Measurements from ENCODE around the gene CHIC2.

Gene CHIC2

DNA sequence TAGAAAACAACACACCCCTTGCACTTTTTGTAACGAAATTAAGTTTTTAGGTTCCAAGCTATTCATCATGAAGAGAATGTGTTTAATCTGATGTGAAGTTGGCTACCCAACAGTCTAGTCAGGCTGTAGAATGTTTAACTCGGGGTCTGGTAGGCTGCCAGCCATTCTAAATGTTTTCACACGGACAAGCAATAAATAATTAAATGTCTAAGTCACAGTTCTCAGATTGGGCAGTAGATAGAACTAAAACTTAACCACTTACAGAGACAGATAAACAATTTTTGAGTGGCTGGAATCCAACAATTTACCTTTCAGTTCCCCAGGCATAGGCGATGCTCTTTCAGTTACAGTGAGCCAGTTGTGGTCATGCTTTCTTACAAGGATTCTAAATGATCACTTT is 66.5 kb downstream of the CHIC2 start:
- DNase-seq: no peak

DNA sequence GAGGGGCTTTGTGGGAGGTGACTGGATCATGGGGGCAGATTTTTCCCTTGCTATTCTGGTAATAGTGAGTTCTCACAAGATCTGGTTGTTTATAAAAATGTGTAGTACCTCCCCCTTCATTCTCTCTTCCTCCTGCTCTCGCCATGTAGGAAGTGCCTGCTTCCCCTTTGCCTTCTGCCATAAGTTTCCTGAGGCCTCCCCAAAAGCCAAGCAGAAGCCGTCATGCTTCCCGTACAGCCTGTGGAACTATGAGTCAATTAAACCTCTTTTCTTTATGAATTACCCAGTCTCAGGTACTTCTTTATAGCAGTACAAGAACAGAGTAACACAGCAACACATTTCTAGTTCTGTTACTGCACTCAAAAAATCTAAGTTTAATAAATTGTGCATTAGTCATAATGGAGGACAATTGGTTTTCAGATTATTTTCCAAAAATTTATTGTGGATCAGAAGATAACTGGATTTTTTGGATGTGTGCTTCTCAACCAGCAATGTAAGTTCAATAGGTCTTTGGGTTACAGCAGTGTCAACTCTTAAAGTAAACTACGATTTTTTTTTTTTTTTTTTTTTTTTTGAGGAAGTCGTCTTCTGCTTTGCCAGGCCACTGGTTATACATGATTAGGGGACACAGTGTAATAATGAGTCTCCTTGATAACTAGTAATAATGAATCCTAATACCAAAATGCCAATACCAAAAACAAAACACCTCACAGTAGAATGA is 69.9 kb downstream of the CHIC2 start:
- DNase-seq: no peak

DNA sequence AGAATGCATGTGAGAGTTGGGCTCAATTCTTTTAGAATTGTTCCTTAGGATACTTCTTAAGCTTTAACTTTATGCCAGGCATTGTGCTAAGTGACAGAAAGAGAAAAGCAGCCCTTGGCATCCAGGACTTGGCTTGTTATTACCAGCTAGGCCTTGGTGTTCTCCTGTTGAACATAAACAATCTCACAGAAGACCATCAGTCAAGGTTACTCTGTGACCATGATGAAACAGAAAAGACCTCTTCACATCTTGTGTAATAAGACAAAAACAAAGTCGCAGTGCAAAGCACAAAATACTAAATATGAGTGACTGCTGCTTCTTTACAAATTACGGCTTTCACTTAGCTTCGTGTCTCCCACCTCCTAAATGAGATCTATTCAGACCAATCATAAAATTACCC is 71.6 kb downstream of the CHIC2 start:
- DNase-seq: no peak

DNA sequence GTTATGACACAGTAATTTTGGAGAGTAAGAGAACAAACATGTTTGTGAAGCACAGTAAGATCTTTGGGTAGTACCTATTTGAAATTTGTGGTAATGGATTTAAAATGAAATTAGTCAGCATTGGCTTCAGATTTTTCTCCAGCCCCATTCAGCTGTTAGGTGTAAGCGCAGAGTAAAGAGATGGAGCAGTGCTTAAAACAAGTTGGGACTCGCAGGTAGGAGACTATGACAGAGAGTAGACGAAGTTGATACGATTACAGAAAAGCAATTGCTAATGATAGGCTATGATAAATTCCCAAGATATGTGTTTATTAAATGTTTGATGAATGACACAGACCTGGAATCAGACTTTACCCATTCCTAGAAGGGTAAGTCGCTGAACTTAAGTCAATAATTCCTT is 72.6 kb downstream of the CHIC2 start:
- DNase-seq: no peak

DNA sequence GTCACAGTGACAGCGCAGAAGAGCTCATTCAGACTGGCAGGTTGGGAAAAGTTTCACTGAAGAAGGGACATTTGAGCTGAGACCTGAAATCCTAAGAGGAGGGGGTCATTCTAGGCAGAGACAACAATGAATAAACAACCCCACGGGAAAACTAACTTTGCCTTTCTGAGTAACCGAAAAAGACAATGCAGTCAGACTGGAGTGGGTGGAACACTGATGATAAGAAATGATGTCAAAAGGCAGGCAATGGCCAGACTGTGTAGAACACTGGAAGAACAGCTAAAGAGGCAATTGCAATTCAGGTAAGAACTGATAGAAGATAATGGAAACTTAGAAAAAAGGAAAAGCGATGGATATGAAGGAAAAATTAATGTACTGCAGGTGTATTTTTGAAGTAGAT is 73.8 kb downstream of the CHIC2 start:
- DNase-seq: no peak

DNA sequence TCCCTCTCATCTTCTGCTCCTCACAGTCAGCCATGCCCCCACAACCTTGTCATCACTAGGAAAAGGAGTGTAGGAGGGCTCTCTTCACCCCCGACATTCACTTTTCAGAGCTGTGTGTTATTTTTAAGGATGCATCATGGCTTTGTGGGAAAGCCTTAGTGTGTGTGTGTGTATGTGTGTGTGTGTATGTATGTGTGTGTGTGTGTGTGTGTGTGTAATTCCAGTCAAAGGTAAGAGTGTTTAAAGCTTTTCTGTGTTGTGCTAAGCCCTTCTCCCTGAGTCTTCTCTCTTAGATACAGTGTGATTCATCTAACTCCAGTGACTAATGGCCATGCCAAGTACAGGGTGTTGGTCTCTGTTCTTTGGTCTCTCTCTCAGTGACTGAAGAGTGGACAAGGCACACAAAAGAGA is 76.6 kb downstream of the CHIC2 start:
- no peak for DNase-seq

DNA sequence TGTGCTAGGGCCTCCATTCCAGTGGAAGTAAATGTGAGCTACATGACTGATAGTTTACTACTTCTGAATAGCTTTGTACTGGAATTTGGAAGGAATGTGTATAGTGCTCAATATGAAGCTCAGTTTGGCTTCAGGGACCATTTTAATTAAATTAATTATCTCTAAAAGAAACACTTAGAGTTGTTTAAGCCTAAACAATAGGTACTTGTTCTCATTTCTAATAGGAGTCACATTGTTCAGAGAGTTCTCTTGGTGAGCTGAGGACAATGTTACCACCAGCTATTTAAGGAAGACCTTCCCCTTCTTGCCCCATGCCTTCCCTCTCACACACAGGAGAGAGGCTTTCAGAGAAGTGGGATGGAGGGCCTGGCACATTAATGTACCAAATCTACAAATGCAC is 78.3 kb downstream of the CHIC2 start:
- no peak for DNase-seq

DNA sequence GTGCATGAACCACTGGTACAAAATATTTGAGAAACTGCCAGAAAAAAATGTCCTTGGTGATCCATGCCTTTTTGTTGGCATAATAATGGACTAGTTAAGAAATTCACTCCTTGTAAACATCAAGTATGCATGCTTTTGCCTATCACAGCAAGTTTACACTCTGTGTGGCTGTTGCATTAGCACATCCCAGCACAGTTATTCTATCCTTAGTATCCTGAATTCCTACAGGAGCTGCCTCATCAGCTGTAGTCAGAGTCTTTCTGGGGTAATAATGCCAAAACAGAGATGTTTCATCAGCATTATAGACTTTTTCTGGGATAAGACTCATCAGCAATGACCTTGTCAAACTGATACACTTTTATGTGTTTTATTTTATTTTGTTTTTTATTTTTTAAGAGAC is 82.8 kb downstream of the CHIC2 start:
- DNase-seq: no peak

DNA sequence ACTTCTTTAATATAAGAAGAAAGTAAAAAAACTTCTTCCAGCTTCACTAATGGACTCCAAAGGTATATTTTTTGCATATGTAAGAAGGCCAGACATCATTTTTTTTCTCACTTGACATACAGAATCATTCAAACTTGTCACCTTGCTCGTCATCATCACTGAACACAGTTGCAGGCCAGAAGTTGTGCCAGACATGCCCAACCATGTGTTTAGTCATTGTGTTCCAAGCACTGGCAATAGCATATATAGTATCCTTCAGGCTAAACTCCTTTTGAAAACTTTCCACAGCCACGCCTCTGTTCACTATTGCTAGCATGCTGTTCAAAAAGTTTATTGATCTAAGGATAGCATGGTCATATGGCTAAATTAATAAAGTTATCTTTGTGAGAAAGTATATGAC is 83.3 kb downstream of the CHIC2 start:
- no peak for DNase-seq

DNA sequence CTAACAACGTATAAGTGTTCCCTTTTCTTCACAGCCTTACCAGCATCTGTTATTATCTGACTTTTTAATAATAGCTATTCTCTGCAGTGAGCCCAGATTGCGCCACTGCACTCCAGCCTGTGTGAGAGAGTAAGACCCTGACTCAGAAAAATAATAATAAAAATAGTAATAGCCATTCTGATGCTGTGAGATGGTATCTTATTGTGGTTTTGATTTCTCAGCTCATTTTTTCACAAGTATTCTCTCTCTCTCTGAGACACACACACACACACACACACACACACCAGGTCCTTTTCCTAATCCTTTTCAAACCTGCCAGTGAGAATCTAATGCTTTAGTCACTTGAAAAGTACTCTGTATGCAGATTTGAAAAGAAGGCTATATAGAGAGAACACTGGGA is 89.8 kb downstream of the CHIC2 start:
- no peak for DNase-seq

DNA sequence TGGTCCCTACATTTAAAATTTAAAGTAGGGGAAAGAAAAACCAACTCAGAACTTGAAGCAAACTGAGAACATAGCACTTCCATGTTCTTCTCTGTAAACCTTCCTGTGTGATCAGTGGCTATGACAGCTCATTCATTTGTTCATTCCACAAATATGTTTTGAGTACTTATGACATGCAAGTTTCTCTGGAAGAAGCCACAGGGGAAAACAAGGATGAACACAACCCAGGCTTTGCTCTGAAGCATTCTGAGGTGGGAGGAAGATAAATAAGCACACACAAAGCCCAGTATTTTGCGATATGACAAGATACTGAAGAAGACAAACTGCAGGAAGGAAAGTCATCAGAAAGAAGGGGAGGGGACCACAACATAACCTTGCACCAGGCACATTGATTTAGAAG is 96.4 kb downstream of the CHIC2 start:
- DNase-seq: no peak

DNA sequence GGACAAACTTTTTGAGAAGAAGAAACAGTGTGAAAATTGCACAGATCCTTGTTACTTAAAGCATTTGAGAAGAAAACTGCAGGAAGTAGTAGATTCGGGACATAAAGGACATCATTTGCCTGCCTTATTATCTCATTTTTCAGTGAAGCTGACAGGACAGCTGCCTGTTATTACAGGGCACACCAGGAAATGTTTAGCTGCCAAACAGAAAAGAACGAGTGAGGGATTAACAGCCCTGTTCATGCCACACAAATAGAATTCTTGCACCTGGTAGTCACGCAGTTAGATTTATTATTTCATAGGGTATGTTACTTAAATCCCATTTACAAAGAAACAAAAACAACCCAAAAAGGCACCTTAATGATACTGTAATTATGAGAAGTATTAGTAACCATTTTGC is 100.6 kb downstream of the CHIC2 start:
- no peak for DNase-seq

DNA sequence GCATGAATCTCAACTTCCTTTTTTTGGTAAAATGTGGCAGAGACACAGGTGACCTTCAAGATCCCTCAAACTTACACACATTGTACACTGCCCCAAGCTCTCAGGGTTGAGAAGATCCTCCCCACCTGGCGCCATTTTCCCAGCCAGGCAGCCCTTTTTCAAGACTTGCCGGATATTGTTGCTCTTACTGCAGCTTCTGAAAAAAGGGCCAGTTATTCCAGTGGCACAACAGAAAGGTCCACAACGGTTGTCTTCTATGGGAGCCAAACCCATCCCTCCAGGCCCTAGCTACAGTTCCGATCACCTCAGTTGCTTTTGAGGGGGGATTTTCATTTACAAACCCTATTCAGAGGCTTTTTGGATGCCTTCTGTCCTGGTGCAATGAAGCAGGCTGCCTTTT is 101.1 kb downstream of the CHIC2 start:
- DNase-seq: no peak

DNA sequence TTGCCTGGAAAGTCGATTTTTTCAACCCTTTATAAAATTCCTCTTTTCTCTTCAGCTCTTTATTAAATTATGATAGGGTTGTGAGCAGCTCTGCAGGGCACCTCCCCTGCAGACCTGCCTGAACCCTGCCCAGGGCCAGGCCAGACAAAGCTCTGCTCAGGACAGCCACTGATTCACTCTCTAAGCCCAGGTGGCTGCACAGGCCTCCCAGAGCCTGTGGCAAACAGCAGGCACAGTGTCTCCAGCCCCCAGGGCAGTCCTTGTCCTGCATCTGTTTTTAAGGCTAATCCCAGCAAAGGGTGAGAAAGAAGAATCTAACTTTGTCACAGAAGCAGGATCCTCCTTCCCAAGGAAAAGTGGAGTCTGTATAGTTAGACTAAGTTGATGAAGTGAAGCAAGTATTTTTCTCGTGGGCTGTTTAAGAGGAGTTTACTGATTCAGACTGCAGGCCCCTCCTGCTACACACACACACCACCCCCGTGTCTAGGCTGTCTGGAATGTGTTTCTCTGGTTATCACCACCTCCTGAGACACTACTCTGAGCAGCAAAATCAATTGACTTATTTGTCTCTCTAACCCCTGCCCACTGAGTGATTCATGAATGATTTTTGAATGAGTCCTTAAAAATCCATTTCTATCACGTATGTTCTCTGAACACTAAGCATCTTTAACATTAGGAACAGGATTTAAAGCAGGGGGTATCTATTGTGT is 101.7 kb downstream of the CHIC2 start:
- no peak for DNase-seq

DNA sequence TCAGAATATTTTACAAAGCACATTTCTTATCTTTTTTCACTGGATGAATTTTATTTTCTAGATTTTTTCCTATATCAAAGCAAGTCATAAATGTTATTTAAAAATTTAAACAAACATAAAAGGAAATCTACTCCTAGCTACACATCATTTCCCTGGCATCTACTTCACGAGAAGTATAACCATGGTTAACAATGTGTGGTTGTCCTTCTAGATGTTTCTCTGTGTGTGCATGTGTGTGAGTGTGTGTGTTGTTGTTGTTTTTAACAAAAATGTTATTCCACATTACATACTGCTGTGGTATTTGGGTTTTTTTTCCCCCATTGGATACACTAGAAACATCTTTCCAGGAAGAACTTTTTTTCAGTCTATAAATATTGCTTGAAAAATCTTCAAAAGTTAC is 103.1 kb downstream of the CHIC2 start:
- no peak for DNase-seq

DNA sequence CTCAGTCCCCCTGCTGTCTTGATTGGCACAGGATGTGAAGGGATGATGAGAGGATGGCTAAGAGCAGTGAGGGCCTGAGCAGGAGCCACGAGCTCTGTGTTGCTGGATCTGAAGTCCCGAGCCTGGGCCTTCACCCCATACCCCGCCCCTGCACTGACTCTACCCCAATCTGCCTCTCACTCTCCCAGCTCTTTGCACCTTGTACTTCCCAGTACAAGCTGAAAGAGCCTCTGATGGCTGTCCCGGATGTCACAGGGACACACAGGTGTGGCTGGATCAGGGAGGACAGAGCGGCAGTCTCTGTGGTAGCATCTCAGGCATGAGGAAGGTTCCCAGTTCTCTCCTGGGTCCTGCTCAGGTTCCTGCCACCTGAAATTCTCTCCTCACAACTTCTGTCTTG is 103.6 kb downstream of the CHIC2 start:
- DNase-seq: no peak
